KG1 (cell line): ENCODE measurements around the gene JARID2.

Source experiments
- DNase-seq: peaks from one replicate; lab custom pipeline; 2025; lab: John Stamatoyannopoulos, UW

JARID2 gene

GRCh38 chr6:15493437-15494168 is 247.7 kb downstream of the JARID2 start:
- DNase-seq = no peak

GRCh38 chr6:15495375-15495901 is 249.6 kb downstream of the JARID2 start:
- DNase-seq = no peak

- DNase-seq = no peak
These were observed 250.7 kb downstream of the JARID2 start for GRCh38 chr6:15496345-15497131.

GRCh38 chr6:15498640-15499039 is 252.8 kb downstream of the JARID2 start:
- DNase-seq = no peak

DNA sequence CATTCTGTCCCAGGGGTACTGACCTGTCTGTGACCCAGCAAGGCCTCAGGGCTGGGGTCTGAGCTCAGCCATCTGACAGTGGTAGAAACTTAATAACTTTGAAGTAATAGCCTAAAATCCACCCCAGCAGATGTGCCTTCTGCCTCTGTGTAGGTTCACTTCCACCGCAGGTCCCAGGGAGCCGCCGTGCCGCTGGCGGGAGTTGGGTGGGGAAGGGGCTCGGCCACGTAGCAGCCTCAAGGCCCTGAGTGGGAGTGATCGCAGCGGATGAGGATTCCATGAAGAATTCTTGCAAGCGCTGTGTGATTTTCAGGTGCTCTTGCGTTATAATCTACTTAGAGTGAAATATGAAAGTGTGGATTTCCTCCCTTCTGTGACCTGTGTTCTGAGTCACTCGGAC is 253.3 kb downstream of the JARID2 start:
- DNase-seq = no peak

DNA sequence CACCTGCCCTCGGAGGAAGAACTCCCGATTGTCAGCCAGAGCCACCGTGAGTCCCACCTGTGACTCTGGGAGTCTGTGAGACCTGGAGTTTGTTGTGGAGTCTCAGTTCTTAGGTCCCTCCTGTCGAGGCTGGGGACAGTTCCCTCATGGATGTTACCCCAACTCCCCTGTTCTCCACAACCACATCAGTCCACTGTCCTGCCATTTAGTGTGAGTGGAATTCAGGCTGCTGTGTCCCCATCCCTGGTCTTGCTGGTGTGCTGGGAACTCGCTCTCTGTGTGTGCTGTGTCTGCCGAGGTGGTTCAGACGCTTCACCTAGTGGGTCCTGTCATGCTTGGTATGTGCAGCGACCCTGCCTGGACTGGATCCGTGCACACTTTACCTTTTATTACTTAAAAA is 253.7 kb downstream of the JARID2 start:
- DNase-seq = no peak

- no peak for DNase-seq
These were observed 254.3 kb downstream of the JARID2 start for GRCh38 chr6:15500078-15500740.

DNA sequence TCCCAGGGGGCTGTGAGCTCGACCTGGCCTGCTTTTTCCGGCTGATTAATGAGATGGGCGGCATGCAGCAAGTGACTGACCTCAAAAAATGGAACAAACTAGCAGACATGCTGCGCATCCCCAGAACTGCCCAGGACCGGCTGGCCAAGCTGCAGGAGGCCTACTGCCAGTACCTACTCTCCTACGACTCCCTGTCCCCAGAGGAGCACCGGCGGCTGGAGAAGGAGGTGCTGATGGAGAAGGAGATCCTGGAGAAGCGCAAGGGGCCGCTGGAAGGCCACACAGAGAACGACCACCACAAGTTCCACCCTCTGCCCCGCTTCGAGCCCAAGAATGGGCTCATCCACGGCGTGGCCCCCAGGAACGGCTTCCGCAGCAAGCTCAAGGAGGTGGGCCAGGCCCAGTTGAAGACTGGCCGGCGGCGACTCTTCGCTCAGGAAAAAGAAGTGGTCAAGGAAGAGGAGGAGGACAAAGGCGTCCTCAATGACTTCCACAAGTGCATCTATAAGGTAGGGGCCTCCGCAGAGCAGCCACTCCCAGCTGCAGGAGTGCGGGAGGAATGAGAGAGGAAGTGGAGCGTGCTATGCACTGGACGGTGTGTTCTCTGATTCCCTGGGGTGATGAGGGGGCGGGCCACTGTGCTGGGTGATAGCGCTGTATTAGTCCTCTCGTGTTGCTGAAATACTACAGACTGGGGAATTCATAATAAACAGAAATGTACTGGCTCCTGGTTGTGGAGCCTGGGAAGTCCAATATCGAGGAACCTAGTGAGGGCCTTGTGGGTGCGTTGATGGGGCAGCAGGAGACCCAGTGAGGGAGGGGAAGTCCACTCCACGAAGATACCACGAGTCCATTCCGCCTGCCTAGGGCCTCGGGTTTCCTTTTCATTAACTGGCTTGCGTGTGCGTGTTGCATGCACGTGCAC is 255.3 kb downstream of the JARID2 start:
- DNase-seq = no peak

GRCh38 chr6:15501826-15502445 is 256.1 kb downstream of the JARID2 start:
- no peak for DNase-seq

DNA sequence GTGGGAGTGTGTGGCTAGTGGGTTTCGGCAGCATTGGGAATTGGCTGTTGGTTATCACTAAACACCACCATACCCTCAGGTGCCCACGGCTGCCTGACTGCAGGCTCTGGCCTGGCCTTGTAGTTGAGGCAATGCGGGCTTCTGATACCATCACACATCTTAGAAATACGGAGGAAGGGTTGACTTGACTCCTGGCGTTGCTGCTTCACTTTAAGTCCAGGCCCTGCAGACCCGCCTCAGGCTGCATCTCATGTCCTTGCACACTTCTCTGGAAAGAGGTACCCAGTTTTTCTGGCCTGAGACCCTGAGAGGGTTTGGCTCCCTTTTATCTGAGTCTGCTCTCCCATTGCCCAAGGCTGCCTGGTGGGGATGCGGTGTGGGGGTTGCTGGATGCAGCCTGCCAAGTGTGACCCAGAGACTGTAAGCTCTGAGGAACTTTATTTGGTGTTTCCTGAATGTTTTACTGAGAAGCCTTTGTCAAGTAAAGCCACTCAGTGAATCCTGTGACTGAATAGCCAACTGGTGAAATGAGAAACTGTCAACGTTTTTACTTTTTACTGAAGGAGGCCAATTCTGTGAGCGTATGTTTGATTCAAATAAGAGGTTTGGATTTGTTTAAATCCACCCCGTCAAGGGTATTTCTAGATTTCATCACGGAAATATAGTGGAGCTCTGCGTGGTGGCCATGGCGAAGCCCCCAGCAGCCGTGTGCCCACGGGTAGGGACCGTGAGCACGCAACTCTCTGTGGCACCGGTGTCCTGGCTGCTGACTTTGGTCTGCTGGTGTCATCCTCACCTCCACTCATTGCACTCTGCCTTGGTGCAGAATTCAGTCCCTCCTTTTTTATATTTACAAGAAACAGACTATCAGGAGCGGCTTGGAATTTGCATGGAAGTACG is 256.8 kb downstream of the JARID2 start:
- DNase-seq = no peak

- DNase-seq = no peak
These were observed 257.4 kb downstream of the JARID2 start for GRCh38 chr6:15503346-15503680.

- no peak for DNase-seq
These were observed 258.2 kb downstream of the JARID2 start for GRCh38 chr6:15504040-15504495.

DNA sequence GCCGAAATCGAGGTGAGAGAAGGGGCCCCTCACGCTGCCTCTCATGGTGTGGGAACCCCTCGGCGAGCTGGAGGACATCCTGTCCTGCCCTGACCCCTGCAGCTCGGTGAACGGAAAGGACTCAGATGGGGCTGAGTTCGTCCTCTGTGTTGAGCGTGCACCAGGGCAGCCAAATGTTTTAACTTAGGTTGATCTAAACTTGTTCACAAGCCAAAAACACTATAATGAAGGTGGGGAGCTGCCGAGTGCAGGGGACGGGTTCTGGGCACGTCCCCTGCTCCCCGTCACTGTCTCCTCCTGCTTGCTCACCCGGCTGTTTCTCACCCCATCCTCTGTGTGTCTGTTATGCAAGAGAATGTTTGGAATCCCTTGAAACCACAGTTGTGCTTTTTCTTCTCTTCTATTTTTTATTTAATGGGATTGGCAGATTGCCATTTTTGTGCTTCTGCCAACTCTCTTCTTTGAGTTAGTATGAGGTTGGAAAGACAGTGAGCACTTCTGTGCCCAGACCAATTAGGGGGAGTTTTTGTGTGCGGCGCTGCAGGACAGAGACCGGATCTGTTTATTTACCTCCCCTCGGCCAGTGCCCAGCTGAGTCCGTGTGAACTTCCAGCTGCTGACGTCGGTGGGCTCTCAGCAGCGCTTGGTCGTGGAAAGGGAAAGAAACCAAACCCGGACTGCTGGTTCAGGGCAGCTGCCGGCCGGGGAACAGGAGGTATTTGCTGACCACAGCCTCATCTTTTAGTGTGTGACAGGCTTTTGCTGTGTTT is 258.9 kb downstream of the JARID2 start:
- DNase-seq = no peak

DNA sequence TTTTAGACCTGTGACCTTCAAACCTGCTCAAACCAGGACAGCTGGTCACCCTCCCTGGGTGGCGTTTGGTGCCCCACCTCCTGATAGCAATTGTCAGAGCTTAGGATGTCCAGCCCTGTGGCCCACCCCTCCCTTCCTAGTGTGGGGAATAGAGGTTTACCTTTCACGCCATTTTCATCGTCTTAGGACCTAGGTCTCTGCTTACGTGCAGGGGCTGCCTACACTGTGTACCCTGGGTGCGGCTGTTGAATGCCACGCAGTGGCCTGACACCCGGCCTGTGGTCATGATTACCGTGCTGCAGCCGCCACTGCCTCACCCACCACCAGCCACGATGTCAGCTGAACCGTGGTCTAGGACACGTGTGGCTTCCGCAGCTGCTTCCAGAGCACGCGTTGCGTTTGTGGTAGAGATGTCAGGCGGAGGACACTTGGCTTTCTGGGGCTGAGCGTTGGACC is 259.6 kb downstream of the JARID2 start:
- no peak for DNase-seq

DNA sequence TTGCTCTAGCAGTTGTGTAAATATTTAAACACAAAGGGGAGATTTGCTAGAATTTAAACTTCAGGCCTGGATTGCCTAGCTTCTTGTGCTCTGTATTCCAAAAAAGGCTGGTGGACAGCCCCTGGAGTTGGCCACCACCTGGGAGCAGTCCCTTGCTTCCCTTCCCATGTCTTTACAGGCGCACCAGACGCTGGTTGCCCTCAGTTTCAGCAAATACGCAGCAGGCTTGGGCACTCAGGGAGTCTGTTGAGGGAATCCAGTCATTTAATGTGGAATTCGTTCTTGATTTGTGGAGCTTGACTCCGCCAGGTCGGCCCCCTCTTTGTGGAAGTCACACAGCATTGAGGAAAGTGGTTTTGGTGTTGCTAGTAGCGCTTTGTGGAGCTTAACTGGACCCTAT is 260.2 kb downstream of the JARID2 start:
- DNase-seq = no peak

DNA sequence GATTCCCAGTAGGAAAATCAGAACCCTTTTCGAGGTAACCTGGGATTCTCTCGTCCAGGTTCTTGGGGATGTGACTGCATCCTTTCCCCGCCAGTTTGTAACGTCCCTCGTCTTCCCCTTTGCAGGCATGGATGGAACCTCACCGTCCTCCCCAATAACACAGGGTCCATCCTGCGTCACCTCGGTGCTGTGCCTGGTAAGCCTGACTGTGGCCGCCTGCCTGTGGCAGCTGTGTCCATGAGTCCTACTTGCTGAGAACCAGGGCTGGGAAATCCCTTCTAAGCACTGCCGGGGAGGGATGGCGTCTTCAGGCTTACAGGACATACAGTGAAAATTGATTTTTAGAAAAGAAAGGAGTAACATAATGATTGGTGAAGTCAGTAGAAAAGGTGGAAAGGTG is 261.4 kb downstream of the JARID2 start:
- DNase-seq = no peak

GRCh38 chr6:15507746-15508145 is 261.9 kb downstream of the JARID2 start:
- no peak for DNase-seq

DNA sequence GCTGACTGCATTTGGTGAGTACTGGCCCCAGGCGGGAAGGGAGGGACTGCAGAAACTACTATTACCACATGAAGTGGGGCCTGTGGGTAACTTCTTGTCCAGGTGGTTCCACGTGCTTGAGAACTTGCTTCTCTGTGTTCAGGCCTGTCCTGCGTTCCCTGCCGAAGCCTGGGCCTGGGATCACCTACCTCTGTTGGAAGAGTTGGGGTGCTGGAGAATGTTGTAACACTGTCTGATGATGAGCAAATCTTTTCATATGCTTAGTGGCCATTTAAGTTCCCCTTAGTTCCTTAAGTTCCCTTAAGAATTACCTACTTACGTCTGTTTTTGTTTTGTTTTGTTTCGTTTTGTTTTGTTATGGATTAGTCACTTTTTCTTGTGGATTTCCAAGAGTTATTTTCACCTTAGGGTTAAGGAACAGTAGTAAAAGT is 262.6 kb downstream of the JARID2 start:
- DNase-seq = no peak

GRCh38 chr6:15508931-15509330 is 263.1 kb downstream of the JARID2 start:
- no peak for DNase-seq
